ENCODE data around the gene PLK5. TPM values are rescaled to one million over a fixed set of nuclear protein-coding genes. Genes with fewer than 3 reads are reported as not detected.
"Not testable (repeated sequence)": the region's sequence is repeated elsewhere in the genome, so short reads cannot be mapped to it uniquely, and the experiment has no call there.

The PLK5 gene
- polyA plus RNA-seq, 1 of the 3 experiments (the other 2 are of a cell fraction), result not detected

GRCh38 chr19:1475751-1476437 is 48.0 kb upstream of the PLK5 start:
- no peak for DNase-seq
- WGBS (ENCODE audit: low lambda C conversion rate), result 99% methylated on average over 14 of the region's 31 CpGs

GRCh38 chr19:1477056-1477455 is 46.8 kb upstream of the PLK5 start:
- ChIA-PET CTCF (interaction anchor here (1.2 kb wide), 1 partner anchor 32 kb away, joined by 6 read pairs; no protein-coding TSS in a partner anchor), POLR2A (interaction anchor here (0.6 kb wide), 1 partner anchor 14 kb away, joined by 3 read pairs; no protein-coding TSS in a partner anchor)
- H3K9ac ChIP-seq; DNase-seq; H3K9me3 ChIP-seq; H2AFZ ChIP-seq (ENCODE audit: low read depth); H3F3A ChIP-seq (replicated peaks; ENCODE audit: insufficient read depth); H3K4me3 ChIP-seq (ENCODE audit: low read depth in 2 of 2, low read length in 1 of 2); H3K4me2 ChIP-seq; H3K27me3 ChIP-seq (ENCODE audit: insufficient read depth); H3K9me2 ChIP-seq; H3K27ac ChIP-seq (ENCODE audit: low read depth in 2 of 2, low read length in 1 of 2): not testable (repeated sequence)
- H3K79me2 ChIP-seq (ENCODE audit: insufficient read depth), result peaks cover 47% of the 10 kb centered on the region
- WGBS (ENCODE audit: low lambda C conversion rate), result 97% methylated on average over 9 of the region's 9 CpGs
- peaks cover 3 to 16% of the 10 kb centered on the region in 2 experiments; a peak in 1 of 4 replicates for H3K4me1 ChIP-seq (ENCODE audit: control insufficient read depth in 1 of 2, insufficient read depth in 2 of 2, low read depth in 1 of 2, low read length in 1 of 2)
- peaks cover 36% of the 10 kb centered on the region for H4K20me1 ChIP-seq (ENCODE audit: insufficient read depth)
- H3K36me3 ChIP-seq (replicated peaks in 1 of 2; ENCODE audit: control insufficient read depth in 1 of 2, insufficient read depth in 2 of 2, low read length in 1 of 2), result peaks cover 7 to 12% of the 10 kb centered on the region in 2 experiments

More at GRCh38 chr19:1475751-1476437, 48.0 kb upstream of the PLK5 start:
- H3K9ac ChIP-seq, result no peak overlapping the region
- no peak overlapping the region for H3K27ac ChIP-seq (ENCODE audit: low read depth in 2 of 2, low read length in 1 of 2)
- H3K36me3 ChIP-seq (replicated peaks in 1 of 2; ENCODE audit: control insufficient read depth in 1 of 2, insufficient read depth in 2 of 2, low read length in 1 of 2), result peaks cover 7 to 17% of the 10 kb centered on the region in 2 experiments
- no peak overlapping the region for H3K4me3 ChIP-seq (ENCODE audit: low read depth in 2 of 2, low read length in 1 of 2)
- H3K9me3 ChIP-seq, result no peaks in the 10 kb centered on the region
- peaks cover 4% of the 10 kb centered on the region for H3F3A ChIP-seq (replicated peaks; ENCODE audit: insufficient read depth)
- H3K9me2 ChIP-seq, result no peaks in the 10 kb centered on the region
- ChIA-PET CTCF (no interaction called here), POLR2A (no interaction called here)
- H3K4me1 ChIP-seq (ENCODE audit: control insufficient read depth in 1 of 2, insufficient read depth in 2 of 2, low read depth in 1 of 2, low read length in 1 of 2), result peaks cover 3 to 16% of the 10 kb centered on the region in 2 experiments; a peak in 1 of 4 replicates
- no peaks in the 10 kb centered on the region for H3K27me3 ChIP-seq (ENCODE audit: insufficient read depth)
- TF ChIP-seq EZH2phosphoT487 (IDR thresholded peaks at IDR 0.05; ENCODE audit: borderline replicate concordance, low read depth) (no peak), NFIC (IDR thresholded peaks at IDR 0.05; ENCODE audit: borderline replicate concordance) (no peak), ELF1 (IDR thresholded peaks at IDR 0.05) (no peak), JUND (IDR thresholded peaks at IDR 0.05) (no peak), MXI1 (IDR thresholded peaks at IDR 0.05; ENCODE audit: low read depth, low read length) (no peak), RFX5 (IDR thresholded peaks at IDR 0.05; ENCODE audit: low read length) (no peak), USF1 (IDR thresholded peaks at IDR 0.05; ENCODE audit: borderline replicate concordance, low read depth) (no peak), RXRA (IDR thresholded peaks at IDR 0.05; ENCODE audit: borderline replicate concordance, low read depth) (no peak), TAF1 (IDR thresholded peaks at IDR 0.05; ENCODE audit: borderline replicate concordance, low read depth, low read length) (no peak), PBX3 (IDR thresholded peaks at IDR 0.05) (no peak)
- TF ChIP-seq, protein P1, sequence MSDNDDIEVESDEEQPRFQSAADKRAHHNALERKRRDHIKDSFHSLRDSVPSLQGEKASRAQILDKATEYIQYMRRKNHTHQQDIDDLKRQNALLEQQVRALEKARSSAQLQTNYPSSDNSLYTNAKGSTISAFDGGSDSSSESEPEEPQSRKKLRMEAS (IDR thresholded peaks at IDR 0.05; ENCODE audit: low read depth), result no peak
- peaks cover 51% of the 10 kb centered on the region for H3K79me2 ChIP-seq (ENCODE audit: insufficient read depth)
- no peak overlapping the region for H2AFZ ChIP-seq (ENCODE audit: low read depth)
- no peak overlapping the region for H3K4me2 ChIP-seq
- peaks cover 36% of the 10 kb centered on the region for H4K20me1 ChIP-seq (ENCODE audit: insufficient read depth)

All from SK-N-SH (cell line).